ENCODE data around the gene RBM38.

RBM38 gene

DNA sequence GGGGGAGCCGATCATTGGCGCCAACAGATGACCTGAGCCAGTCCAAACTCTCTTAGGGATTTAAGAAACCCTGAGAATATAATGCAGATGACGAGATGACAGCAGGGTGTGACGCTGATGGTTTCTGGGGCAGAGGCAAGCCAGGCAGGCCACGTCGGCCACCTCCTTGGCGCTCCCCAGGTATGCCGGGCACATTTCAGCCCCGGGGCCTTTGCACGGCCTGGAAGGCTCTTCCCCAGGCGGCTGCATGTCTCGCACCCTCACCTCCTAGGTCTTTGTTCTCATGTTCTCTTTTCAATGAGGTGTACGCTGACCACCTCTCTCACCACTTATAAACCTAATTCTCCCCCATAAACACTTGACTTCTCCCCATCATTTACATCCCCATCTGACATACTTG lies 64.9 kb downstream of the RBM38 start:
- no peak for DNase-seq (ENCODE audit: low read depth)

- DNase-seq (ENCODE audit: low read depth), result no peak
Observed at GRCh38 chr20:57457243-57458095, 66.3 kb downstream of the RBM38 start.

DNA sequence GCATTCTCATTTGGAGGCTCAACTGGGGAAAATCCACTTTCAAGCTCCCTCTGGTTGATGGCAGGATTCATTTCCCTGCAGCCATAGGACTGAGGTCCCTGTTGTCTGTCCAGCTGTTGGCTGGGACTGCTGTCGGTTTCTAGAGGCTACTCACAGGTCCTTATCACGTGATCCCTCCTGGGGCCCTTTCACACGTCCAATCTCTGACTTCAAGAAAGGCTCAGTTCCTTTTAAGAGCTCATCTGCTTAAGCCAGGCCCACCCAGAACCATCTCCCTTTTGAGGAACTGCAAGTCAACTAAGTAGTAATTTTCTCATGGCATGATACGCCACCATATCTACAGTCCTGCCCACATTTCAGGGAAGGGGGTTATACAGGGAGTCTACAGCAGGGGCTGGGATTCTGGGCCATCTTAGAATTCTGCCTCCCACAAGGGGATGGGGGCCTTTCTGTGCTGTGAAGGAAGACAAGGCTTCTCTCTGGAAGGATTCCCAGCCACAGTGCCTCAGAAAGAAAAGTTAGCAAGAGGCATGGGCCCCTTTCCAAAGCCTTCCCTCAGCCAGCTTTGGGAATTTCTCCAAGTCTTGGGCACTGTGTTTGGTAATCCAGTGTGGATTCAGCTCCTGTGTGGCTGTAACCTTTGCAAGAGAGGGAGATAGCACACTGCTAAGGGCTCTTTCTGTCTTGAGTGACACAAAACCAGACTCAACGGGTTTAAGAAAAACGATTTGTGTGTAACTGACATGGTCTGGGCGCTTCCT lies 67.4 kb downstream of the RBM38 start:
- no peak for DNase-seq (ENCODE audit: low read depth)
